ENCODE measurements around the gene NPSR1.

The NPSR1 gene

DNA sequence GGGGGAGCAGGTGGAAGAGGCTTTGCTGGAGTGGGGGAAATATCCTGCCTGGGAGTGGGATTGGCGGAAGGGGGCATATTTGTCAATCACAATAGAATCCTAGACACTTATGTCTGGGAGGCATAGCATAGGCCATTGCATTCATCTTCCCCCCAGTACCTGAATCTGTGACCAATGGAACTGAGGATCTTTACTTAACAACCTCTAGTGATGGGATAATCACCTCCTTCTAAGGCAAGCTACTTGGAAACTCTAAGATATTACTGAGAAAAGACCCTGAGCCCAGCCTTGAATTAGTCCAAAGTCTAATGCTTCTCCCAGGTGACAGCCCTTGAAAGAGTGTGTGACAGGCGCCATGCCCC, 90.7 kb downstream of the NPSR1 start:
- no peak for FAIRE-seq
- no peak for TF ChIP-seq TAF1 (IDR thresholded peaks at IDR 0.05; ENCODE audit: borderline replicate concordance, low read depth, low read length)
- no peak for TF ChIP-seq POLR2AphosphoS5 (IDR thresholded peaks at IDR 0.05; ENCODE audit: low read depth, low read length)
- no peak for TF ChIP-seq POLR2A (IDR thresholded peaks at IDR 0.05; ENCODE audit: low read depth, low read length)

GRCh38 chr7:34749446-34749845, 91.4 kb downstream of the NPSR1 start:
- FAIRE-seq (no peak), DNase-seq (ENCODE audit: insufficient read length) (no peak)
- TF ChIP-seq POLR2AphosphoS5 (IDR thresholded peaks at IDR 0.05; ENCODE audit: low read depth, low read length), result no peak
- no peak for TF ChIP-seq TAF1 (IDR thresholded peaks at IDR 0.05; ENCODE audit: borderline replicate concordance, low read depth, low read length)
- TF ChIP-seq POLR2A (IDR thresholded peaks at IDR 0.05; ENCODE audit: low read depth, low read length), result no peak

More for the DNA sequence above, 90.7 kb downstream of the NPSR1 start:
- DNase-seq (ENCODE audit: insufficient read length), result no peak

- DNase-seq (ENCODE audit: insufficient read length) (no peak), FAIRE-seq (no peak)
- TF ChIP-seq POLR2A (IDR thresholded peaks at IDR 0.05; ENCODE audit: low read depth, low read length) (no peak), TAF1 (IDR thresholded peaks at IDR 0.05; ENCODE audit: borderline replicate concordance, low read depth, low read length) (no peak), POLR2AphosphoS5 (IDR thresholded peaks at IDR 0.05; ENCODE audit: low read depth, low read length) (no peak)
Measured at GRCh38 chr7:34750209-34750608, 92.2 kb downstream of the NPSR1 start.

GRCh38 chr7:34750636-34751035, 92.6 kb downstream of the NPSR1 start:
- no peak for DNase-seq (ENCODE audit: insufficient read length)
- FAIRE-seq, result no peak
- TF ChIP-seq POLR2A (IDR thresholded peaks at IDR 0.05; ENCODE audit: low read depth, low read length), result no peak

DNA sequence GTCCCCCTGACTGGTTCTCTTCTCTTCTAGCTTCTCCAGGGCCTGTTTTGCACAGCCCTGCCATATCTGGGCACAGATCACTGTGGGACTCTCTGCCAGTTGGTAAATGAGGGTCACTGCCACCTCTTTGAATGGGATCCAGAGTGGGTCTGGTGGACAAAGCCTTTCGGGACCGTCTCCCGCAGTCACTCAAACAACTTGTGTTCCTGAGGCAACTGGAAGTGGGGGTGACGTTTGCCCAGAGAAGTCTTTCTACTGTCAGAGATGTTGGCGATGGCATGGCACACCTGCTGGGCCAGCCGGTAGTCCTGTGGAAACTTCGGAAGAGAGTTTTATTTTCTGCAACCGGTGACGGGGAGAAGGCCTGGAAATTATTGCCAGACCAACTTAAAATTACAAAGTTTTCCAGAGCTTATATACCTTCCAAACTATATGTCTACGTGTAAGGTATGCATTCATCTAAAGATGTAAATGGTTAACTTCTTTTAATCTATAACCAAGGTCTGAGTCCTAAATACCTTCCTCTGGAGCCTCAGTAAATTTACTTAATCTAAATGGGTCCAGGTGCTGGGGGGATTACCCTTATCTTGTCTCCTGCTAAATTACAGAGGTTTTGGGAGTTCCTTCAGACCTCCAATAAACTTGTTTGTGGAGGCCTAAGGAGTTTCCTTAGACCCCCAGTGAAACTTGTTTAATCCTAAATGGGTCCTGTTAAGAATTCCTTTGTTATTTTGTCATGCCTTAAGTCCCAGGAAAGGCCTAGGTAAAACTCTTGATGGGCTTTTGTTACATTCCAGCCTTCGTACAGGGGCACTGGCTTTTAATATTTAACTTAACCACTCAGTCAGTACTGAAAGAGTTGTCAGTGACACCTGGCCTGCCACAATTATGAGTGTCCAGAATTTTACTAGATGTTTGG, 94.0 kb downstream of the NPSR1 start:
- FAIRE-seq, result no peak
- no peak for DNase-seq (ENCODE audit: insufficient read length)
- TF ChIP-seq POLR2AphosphoS5 (IDR thresholded peaks at IDR 0.05; ENCODE audit: low read depth, low read length) (no peak), POLR2A (IDR thresholded peaks at IDR 0.05; ENCODE audit: low read depth, low read length) (no peak), TAF1 (IDR thresholded peaks at IDR 0.05; ENCODE audit: borderline replicate concordance, low read depth, low read length) (no peak)

DNA sequence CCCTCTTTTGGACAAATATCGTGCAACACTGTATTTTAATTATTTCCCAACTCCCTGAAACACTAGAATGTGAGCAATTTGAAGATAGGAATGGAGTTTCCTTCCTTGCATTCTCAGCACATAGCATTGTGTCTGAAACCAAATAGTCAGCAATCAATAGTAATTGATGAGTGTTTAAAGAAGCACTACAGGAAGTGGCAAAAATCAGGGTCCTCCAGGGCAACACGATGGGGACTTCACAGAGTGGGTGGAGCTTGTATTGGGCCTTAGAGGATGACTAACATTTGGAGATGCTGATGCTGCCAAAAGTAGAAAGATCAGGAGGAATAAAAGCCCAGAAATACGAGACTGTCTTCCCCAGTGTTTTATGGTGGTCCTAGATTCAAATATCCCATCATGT, 94.9 kb downstream of the NPSR1 start:
- no peak for TF ChIP-seq POLR2AphosphoS5 (IDR thresholded peaks at IDR 0.05; ENCODE audit: low read depth, low read length)
- no peak for TF ChIP-seq POLR2A (IDR thresholded peaks at IDR 0.05; ENCODE audit: low read depth, low read length)
- no peak for TF ChIP-seq TAF1 (IDR thresholded peaks at IDR 0.05; ENCODE audit: borderline replicate concordance, low read depth, low read length)
- DNase-seq (ENCODE audit: insufficient read length) (no peak), FAIRE-seq (no peak)

DNA sequence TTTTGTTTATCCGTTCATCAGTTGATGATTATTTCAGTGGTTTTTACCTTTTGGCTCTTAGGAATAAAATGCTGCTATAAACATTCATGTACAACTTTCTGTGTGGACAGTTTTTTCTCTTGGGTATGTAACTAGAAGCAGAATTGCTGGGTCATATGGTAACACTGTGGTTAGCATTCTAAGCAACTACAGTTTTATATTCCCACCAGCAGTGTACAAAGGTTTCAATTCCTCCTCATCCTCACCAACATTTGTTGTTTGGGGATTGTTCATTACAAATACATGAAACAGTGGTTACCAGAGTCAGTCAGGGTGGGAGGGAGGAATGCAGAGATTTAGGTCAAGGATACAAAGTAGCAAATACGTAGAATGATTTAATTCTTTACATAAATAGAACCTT, 97.0 kb downstream of the NPSR1 start:
- FAIRE-seq (no peak), DNase-seq (ENCODE audit: insufficient read length) (no peak)
- TF ChIP-seq POLR2A (IDR thresholded peaks at IDR 0.05; ENCODE audit: low read depth, low read length), result no peak
- TF ChIP-seq POLR2AphosphoS5 (IDR thresholded peaks at IDR 0.05; ENCODE audit: low read depth, low read length), result no peak
- no peak for TF ChIP-seq TAF1 (IDR thresholded peaks at IDR 0.05; ENCODE audit: borderline replicate concordance, low read depth, low read length)

- DNase-seq (ENCODE audit: insufficient read length), result no peak
- TF ChIP-seq POLR2AphosphoS5 (IDR thresholded peaks at IDR 0.05; ENCODE audit: low read depth, low read length) (no peak), TAF1 (IDR thresholded peaks at IDR 0.05; ENCODE audit: borderline replicate concordance, low read depth, low read length) (no peak), POLR2A (IDR thresholded peaks at IDR 0.05; ENCODE audit: low read depth, low read length) (no peak)
- FAIRE-seq, result no peak
Measured at GRCh38 chr7:34756025-34756437, 98.0 kb downstream of the NPSR1 start.

GRCh38 chr7:34756691-34757090, 98.7 kb downstream of the NPSR1 start:
- DNase-seq (ENCODE audit: insufficient read length) (no peak), FAIRE-seq (no peak)
- TF ChIP-seq POLR2A (IDR thresholded peaks at IDR 0.05; ENCODE audit: low read depth, low read length) (no peak), TAF1 (IDR thresholded peaks at IDR 0.05; ENCODE audit: borderline replicate concordance, low read depth, low read length) (no peak), POLR2AphosphoS5 (IDR thresholded peaks at IDR 0.05; ENCODE audit: low read depth, low read length) (no peak)

DNA sequence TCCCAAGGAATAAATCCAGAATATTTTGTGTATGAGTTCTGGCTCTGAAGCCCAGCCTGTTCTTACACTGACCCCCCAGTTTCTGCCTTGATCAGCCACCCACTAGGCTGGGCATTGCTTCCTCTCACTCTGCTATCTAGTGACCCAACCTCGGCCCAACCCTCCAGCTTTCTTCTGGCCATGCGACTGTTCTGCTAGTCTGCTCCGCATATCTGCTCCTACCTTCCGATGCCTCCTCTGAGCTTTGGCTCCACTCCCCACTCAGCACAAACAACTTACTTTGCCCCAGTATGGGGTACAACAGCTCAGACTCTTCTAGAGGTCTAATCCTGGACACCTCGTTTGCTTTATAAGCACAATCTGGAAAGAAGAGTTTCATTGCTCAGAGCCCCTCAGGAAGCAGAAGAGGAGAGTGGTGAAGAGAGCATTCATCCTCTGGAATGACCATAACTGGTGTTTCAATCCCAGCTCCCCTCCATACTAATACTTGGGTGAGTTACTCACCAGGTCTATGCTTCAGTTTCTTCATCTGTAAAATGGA, 99.6 kb downstream of the NPSR1 start:
- DNase-seq (ENCODE audit: insufficient read length) (no peak), FAIRE-seq (no peak)
- TF ChIP-seq TAF1 (IDR thresholded peaks at IDR 0.05; ENCODE audit: borderline replicate concordance, low read depth, low read length) (no peak), POLR2A (IDR thresholded peaks at IDR 0.05; ENCODE audit: low read depth, low read length) (no peak), POLR2AphosphoS5 (IDR thresholded peaks at IDR 0.05; ENCODE audit: low read depth, low read length) (no peak)

DNA sequence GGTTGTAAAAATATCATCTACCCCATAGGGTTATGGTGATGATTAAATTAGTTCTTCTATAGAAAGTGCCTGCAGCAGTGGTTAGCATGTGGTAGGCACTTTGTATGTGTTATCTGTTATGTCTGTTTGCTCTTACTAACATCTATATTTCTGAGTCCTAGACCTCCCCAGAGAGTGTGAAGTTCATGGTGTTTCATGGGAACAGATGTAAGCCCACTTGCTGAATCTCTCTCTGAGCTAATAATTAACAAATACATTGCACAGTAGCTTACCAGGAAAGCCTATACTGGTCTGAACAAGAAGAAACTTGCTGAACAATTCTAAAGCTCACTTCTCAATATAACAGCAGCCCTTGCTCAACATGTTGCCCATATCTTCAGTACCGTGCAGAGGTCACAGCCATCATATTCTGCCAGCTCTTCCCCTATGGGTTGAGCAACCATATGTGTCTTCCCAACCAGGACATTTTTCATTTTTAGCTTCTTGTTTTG, 100.1 kb downstream of the NPSR1 start:
- no peak for FAIRE-seq
- TF ChIP-seq POLR2AphosphoS5 (IDR thresholded peaks at IDR 0.05; ENCODE audit: low read depth, low read length) (no peak), POLR2A (IDR thresholded peaks at IDR 0.05; ENCODE audit: low read depth, low read length) (no peak), TAF1 (IDR thresholded peaks at IDR 0.05; ENCODE audit: borderline replicate concordance, low read depth, low read length) (no peak)
- DNase-seq (ENCODE audit: insufficient read length), result no peak
